Activated naive CD8-positive, alpha-beta T cell treated with anti-CD3 and anti-CD28 coated beads, Interleukin-2, amount 10 ng/mL, durations not matched to agents 7 days and 5 days (primary cell): Measurements from ENCODE around the gene CGNL1. TPM values are rescaled to one million over a fixed set of nuclear protein-coding genes. Genes with fewer than 3 reads are reported as not detected.

Source experiments
- ATAC-seq: fragments of 150-1000 bp; cut with Tn5 transposase; one replicate; pipeline ENCODE4 v1.10.0; 2021; ENCODE audit warnings: low read depth, moderate library complexity
- POLR2A ChIA-PET: fragments of 350-600 bp; sonication (Branson Sonifier 250); formaldehyde crosslinking; loops from one replicate; lab custom pipeline; 2021; ENCODE audit warnings: antibody characterized with exemption; lab: Charles Lee
- DNase-seq: peaks from one replicate; pipeline ENCODE4 v3.0.0; 2021
- H3K27ac Mint-ChIP-seq: one replicate; pipeline ENCODE4 v1.8.0; 2022; ENCODE audit warnings: mild to moderate bottlenecking, mixed read lengths
- H3K27me3 Mint-ChIP-seq: one replicate; pipeline ENCODE4 v1.8.0; 2022; ENCODE audit warnings: mild to moderate bottlenecking, moderate library complexity, mixed read lengths
- H3K36me3 Mint-ChIP-seq: one replicate; pipeline ENCODE4 v1.8.0; 2021; ENCODE audit warnings: mild to moderate bottlenecking, mixed read lengths
- H3K4me1 Mint-ChIP-seq: one replicate; pipeline ENCODE4 v1.8.0; 2021; ENCODE audit warnings: mixed read lengths
- H3K4me3 Mint-ChIP-seq: one replicate; pipeline ENCODE4 v1.8.0; 2022; ENCODE audit warnings: mild to moderate bottlenecking, moderate library complexity, mixed read lengths
- H3K9me3 Mint-ChIP-seq: one replicate; pipeline ENCODE4 v1.8.0; 2021; ENCODE audit warnings: mixed read lengths
- total RNA-seq, 2 experiments: library from RNA; stranded (reverse); gene quantifications; one replicate each; pipeline ENCODE4 v1.2.3, GENCODE V29; 2021

Gene CGNL1
- total RNA-seq, 2 experiments from 2014 or later, result not detected

GRCh38 chr15:57432141-57432741, 55.9 kb downstream of the CGNL1 start:
- no peak for ATAC-seq
- H3K36me3 Mint-ChIP-seq, result no peaks in the 10 kb centered on the region
- no peaks in the 10 kb centered on the region for H3K4me1 Mint-ChIP-seq
- no peak overlapping the region for H3K27ac Mint-ChIP-seq
- H3K4me3 Mint-ChIP-seq, result no peak overlapping the region
- H3K9me3 Mint-ChIP-seq, result no peaks in the 10 kb centered on the region
- POLR2A ChIA-PET, result no interaction called here
- peaks cover 25% of the 10 kb centered on the region for H3K27me3 Mint-ChIP-seq
- DNase-seq, result no peak

- no peak for DNase-seq
- POLR2A ChIA-PET, result no interaction called here
- Mint-ChIP-seq H3K27me3 (peaks cover 22% of the 10 kb centered on the region), H3K4me1 (no peaks in the 10 kb centered on the region), H3K36me3 (no peaks in the 10 kb centered on the region), H3K27ac (no peak overlapping the region), H3K4me3 (no peak overlapping the region), H3K9me3 (no peaks in the 10 kb centered on the region)
- no peak for ATAC-seq
Observed at GRCh38 chr15:57436166-57436565, 59.9 kb downstream of the CGNL1 start.

- no peaks in the 10 kb centered on the region for H3K9me3 Mint-ChIP-seq
- peaks cover 27% of the 10 kb centered on the region for H3K27me3 Mint-ChIP-seq
- H3K4me3 Mint-ChIP-seq, result no peak overlapping the region
- no peak overlapping the region for H3K27ac Mint-ChIP-seq
- no peaks in the 10 kb centered on the region for H3K4me1 Mint-ChIP-seq
- no peak for ATAC-seq
- no peaks in the 10 kb centered on the region for H3K36me3 Mint-ChIP-seq
- POLR2A ChIA-PET, result no interaction called here
- DNase-seq, result no peak
Observed at GRCh38 chr15:57436961-57437360, 60.7 kb downstream of the CGNL1 start.

- Mint-ChIP-seq H3K4me3 (no peak overlapping the region), H3K36me3 (no peaks in the 10 kb centered on the region), H3K4me1 (no peaks in the 10 kb centered on the region), H3K27me3 (peaks cover 30% of the 10 kb centered on the region), H3K9me3 (no peaks in the 10 kb centered on the region), H3K27ac (no peak overlapping the region)
- no peak for ATAC-seq
- POLR2A ChIA-PET, result no interaction called here
- DNase-seq, result no peak
Observed at GRCh38 chr15:57437564-57437963, 61.3 kb downstream of the CGNL1 start.

GRCh38 chr15:57438166-57438565, 61.9 kb downstream of the CGNL1 start:
- DNase-seq, result no peak
- no peaks in the 10 kb centered on the region for H3K9me3 Mint-ChIP-seq
- peaks cover 34% of the 10 kb centered on the region for H3K27me3 Mint-ChIP-seq
- H3K4me1 Mint-ChIP-seq, result no peaks in the 10 kb centered on the region
- no peak overlapping the region for H3K27ac Mint-ChIP-seq
- no peaks in the 10 kb centered on the region for H3K36me3 Mint-ChIP-seq
- POLR2A ChIA-PET, result no interaction called here
- ATAC-seq, result no peak
- no peak overlapping the region for H3K4me3 Mint-ChIP-seq

GRCh38 chr15:57439128-57440027, 63.1 kb downstream of the CGNL1 start:
- no peak for ATAC-seq
- peaks cover 27% of the 10 kb centered on the region for H3K27me3 Mint-ChIP-seq
- DNase-seq, result no peak
- no peaks in the 10 kb centered on the region for H3K9me3 Mint-ChIP-seq
- no peaks in the 10 kb centered on the region for H3K4me1 Mint-ChIP-seq
- H3K4me3 Mint-ChIP-seq, result no peak overlapping the region
- H3K27ac Mint-ChIP-seq, result no peak overlapping the region
- POLR2A ChIA-PET, result no interaction called here
- H3K36me3 Mint-ChIP-seq, result no peaks in the 10 kb centered on the region

- Mint-ChIP-seq H3K27me3 (peaks cover 26% of the 10 kb centered on the region), H3K4me3 (no peak overlapping the region), H3K9me3 (no peaks in the 10 kb centered on the region), H3K4me1 (no peaks in the 10 kb centered on the region), H3K27ac (no peak overlapping the region), H3K36me3 (no peaks in the 10 kb centered on the region)
- ATAC-seq (no peak), DNase-seq (no peak)
- POLR2A ChIA-PET, result no interaction called here
Observed at GRCh38 chr15:57440167-57440566, 63.9 kb downstream of the CGNL1 start.

GRCh38 chr15:57440799-57441198, 64.5 kb downstream of the CGNL1 start:
- Mint-ChIP-seq H3K27me3 (peaks cover 25% of the 10 kb centered on the region), H3K4me3 (no peak overlapping the region), H3K27ac (no peak overlapping the region), H3K36me3 (no peaks in the 10 kb centered on the region), H3K4me1 (no peaks in the 10 kb centered on the region), H3K9me3 (no peaks in the 10 kb centered on the region)
- DNase-seq (no peak), ATAC-seq (no peak)
- POLR2A ChIA-PET, result no interaction called here

GRCh38 chr15:57442335-57442734, 66.0 kb downstream of the CGNL1 start:
- no peak overlapping the region for H3K27ac Mint-ChIP-seq
- no peak overlapping the region for H3K4me3 Mint-ChIP-seq
- no peaks in the 10 kb centered on the region for H3K9me3 Mint-ChIP-seq
- ATAC-seq (no peak), DNase-seq (no peak)
- no peaks in the 10 kb centered on the region for H3K4me1 Mint-ChIP-seq
- peaks cover 25% of the 10 kb centered on the region for H3K27me3 Mint-ChIP-seq
- H3K36me3 Mint-ChIP-seq, result no peaks in the 10 kb centered on the region
- POLR2A ChIA-PET, result no interaction called here

GRCh38 chr15:57443486-57443885, 67.2 kb downstream of the CGNL1 start:
- no peak overlapping the region for H3K4me3 Mint-ChIP-seq
- no peaks in the 10 kb centered on the region for H3K36me3 Mint-ChIP-seq
- peaks cover 35% of the 10 kb centered on the region for H3K27me3 Mint-ChIP-seq
- POLR2A ChIA-PET, result no interaction called here
- H3K9me3 Mint-ChIP-seq, result no peaks in the 10 kb centered on the region
- DNase-seq (no peak), ATAC-seq (no peak)
- H3K27ac Mint-ChIP-seq, result no peak overlapping the region
- no peaks in the 10 kb centered on the region for H3K4me1 Mint-ChIP-seq

- Mint-ChIP-seq H3K27me3 (peaks cover 39% of the 10 kb centered on the region), H3K36me3 (no peaks in the 10 kb centered on the region), H3K27ac (no peak overlapping the region), H3K9me3 (no peaks in the 10 kb centered on the region), H3K4me1 (no peaks in the 10 kb centered on the region), H3K4me3 (no peak overlapping the region)
- no peak for DNase-seq
- ATAC-seq, result no peak
- POLR2A ChIA-PET, result no interaction called here
Observed at GRCh38 chr15:57444877-57445513, 68.7 kb downstream of the CGNL1 start.

GRCh38 chr15:57445872-57446271, 69.6 kb downstream of the CGNL1 start:
- Mint-ChIP-seq H3K36me3 (no peaks in the 10 kb centered on the region), H3K27me3 (peaks cover 39% of the 10 kb centered on the region), H3K4me3 (no peak overlapping the region), H3K9me3 (no peaks in the 10 kb centered on the region), H3K27ac (no peak overlapping the region), H3K4me1 (no peaks in the 10 kb centered on the region)
- POLR2A ChIA-PET, result no interaction called here
- ATAC-seq, result no peak
- no peak for DNase-seq

- ATAC-seq, result no peak
- Mint-ChIP-seq H3K4me1 (no peaks in the 10 kb centered on the region), H3K9me3 (no peaks in the 10 kb centered on the region), H3K4me3 (no peak overlapping the region), H3K27me3 (peaks cover 37% of the 10 kb centered on the region), H3K36me3 (no peaks in the 10 kb centered on the region), H3K27ac (no peak overlapping the region)
- POLR2A ChIA-PET, result no interaction called here
- DNase-seq, result no peak
Observed at GRCh38 chr15:57446393-57446792, 70.1 kb downstream of the CGNL1 start.

GRCh38 chr15:57451555-57451954, 75.2 kb downstream of the CGNL1 start:
- POLR2A ChIA-PET, result no interaction called here
- Mint-ChIP-seq H3K27me3 (peaks cover 43% of the 10 kb centered on the region), H3K9me3 (no peaks in the 10 kb centered on the region), H3K36me3 (no peaks in the 10 kb centered on the region), H3K4me3 (no peak overlapping the region), H3K27ac (no peak overlapping the region), H3K4me1 (no peaks in the 10 kb centered on the region)
- no peak for DNase-seq
- ATAC-seq, result no peak
